ENCODE measurements around the gene OBSL1. TPM values are rescaled to one million over a fixed set of nuclear protein-coding genes. Genes with fewer than 3 reads are reported as not detected.

Gene OBSL1
- total RNA-seq, 4 donors from 2014 or later = 51.9 to 123 (median 99.2) TPM

- Histone ChIP-seq H3K36me3 (peaks cover 38 to 78% (median 67%) of the 10 kb centered on the region in 4 donors), H3K4me3 (no peak overlapping the region), H3K27me3 (no peaks in the 10 kb centered on the region), H3K4me1 (peaks cover 4 to 17% (median 15%) of the 10 kb centered on the region in 4 donors), H3K9me3 (no peaks in the 10 kb centered on the region), H3K27ac (replicated peaks in 1 of 4) (no peak overlapping the region)
- TF ChIP-seq CTCF (IDR thresholded peaks at IDR 0.05) = no peak
- TF ChIP-seq EP300 (IDR thresholded peaks at IDR 0.05) = no peak
- no peak for TF ChIP-seq POLR2AphosphoS5 (IDR thresholded peaks at IDR 0.05)
- TF ChIP-seq POLR2A (IDR thresholded peaks at IDR 0.05; ENCODE audit: low read depth) = no peak
- intact Hi-C loops (cut with DNase I) = no loop called here
- no peak for DNase-seq (ENCODE audit: extremely low spot score)
- WGBS = 85% methylated on average over 13 of the region's 15 CpGs
These were observed 41.4 kb upstream of the OBSL1 start for GRCh38 chr2:219612577-219613286.

DNA sequence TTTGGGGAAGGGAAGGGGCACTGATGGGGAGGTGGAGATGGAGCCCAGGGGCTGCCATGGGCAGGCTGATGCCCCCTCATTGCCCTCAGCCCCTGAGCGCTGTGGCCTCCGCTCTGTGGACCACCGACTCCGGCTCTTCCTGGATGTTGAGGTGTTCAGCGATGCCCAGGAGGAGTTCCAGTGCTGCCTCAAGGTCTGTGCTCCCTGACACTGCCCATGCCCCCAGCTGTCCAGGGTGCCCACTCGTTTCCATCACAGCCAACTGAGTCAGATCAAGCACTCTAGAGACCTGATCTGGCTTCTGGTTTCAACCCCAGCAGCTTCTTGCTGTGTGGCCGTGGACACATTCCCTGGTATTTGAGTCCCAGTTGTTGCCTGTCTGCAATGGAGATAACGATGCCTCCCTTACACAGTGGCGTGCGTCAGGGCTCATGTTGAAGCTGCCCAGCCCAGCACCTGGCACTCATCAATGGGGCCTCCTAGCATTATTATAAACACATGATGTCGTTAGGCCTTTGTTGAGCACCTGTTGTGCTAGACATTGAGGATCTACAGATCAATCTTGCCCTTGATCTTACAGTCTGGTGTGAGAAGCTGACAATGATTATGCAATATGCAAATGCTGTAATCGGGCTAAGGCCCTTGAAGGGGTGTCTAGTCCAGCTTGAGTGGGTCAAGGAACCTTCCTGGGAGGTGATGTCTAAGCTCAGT lies 40.7 kb upstream of the OBSL1 start:
- WGBS = 65% methylated on average over 11 of the region's 12 CpGs
- H3K9me3 ChIP-seq = no peaks in the 10 kb centered on the region
- peaks cover 4 to 17% (median 15%) of the 10 kb centered on the region in 4 donors for H3K4me1 ChIP-seq
- no peak for TF ChIP-seq CTCF (IDR thresholded peaks at IDR 0.05)
- no peak for TF ChIP-seq POLR2AphosphoS5 (IDR thresholded peaks at IDR 0.05)
- no peak for TF ChIP-seq POLR2A (IDR thresholded peaks at IDR 0.05; ENCODE audit: low read depth)
- TF ChIP-seq EP300 (IDR thresholded peaks at IDR 0.05) = no peak
- no peaks in the 10 kb centered on the region for H3K27me3 ChIP-seq
- H3K4me3 ChIP-seq = no peak overlapping the region
- peaks cover 41 to 85% (median 74%) of the 10 kb centered on the region in 4 donors for H3K36me3 ChIP-seq
- H3K27ac ChIP-seq (replicated peaks in 1 of 4) = no peak overlapping the region
- intact Hi-C loops (cut with DNase I) = no loop called here
- DNase-seq (ENCODE audit: extremely low spot score) = no peak

DNA sequence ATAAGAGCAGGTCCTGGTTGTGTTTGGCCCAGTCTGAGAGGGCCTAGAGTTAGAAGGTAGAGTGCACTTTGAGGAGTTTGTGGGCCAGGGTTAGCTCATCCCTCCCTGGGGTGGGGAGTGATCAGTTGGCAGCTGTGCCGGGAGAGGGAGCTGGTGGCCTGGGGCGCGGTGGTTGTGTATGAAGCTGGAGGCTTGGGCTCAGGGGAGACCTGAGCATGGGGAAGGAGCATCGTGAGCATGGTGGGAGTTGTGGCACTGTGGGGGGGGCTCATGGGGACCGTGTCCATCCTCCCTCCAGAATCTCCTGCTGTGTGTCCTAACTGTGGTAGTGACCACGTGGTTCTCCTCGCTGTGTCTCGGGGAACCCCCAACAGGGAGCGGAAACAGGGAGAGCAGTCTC lies 40.0 kb upstream of the OBSL1 start:
- DNase-seq (ENCODE audit: extremely low spot score) = no peak
- no peak overlapping the region for H3K27ac ChIP-seq (replicated peaks in 1 of 4)
- H3K27me3 ChIP-seq = no peaks in the 10 kb centered on the region
- H3K9me3 ChIP-seq = no peaks in the 10 kb centered on the region
- 95% methylated on average over 4 of the region's 9 CpGs for WGBS
- peaks cover 4 to 17% (median 15%) of the 10 kb centered on the region in 4 donors for H3K4me1 ChIP-seq
- TF ChIP-seq POLR2A (IDR thresholded peaks at IDR 0.05; ENCODE audit: low read depth) (no peak), POLR2AphosphoS5 (IDR thresholded peaks at IDR 0.05) (no peak), CTCF (IDR thresholded peaks at IDR 0.05) (no peak), EP300 (IDR thresholded peaks at IDR 0.05) (no peak)
- intact Hi-C loops (cut with DNase I) = no loop called here
- H3K36me3 ChIP-seq = peaks cover 48 to 90% (median 79%) of the 10 kb centered on the region in 4 donors
- H3K4me3 ChIP-seq = no peak overlapping the region

- Histone ChIP-seq H3K9me3 (no peaks in the 10 kb centered on the region), H3K4me1 (peaks cover 0 to 17% (median 15%) of the 10 kb centered on the region in 4 donors), H3K27ac (replicated peaks in 1 of 4) (peak overlapping the region; percentile 65 to 77 (median 76)), H3K27me3 (no peaks in the 10 kb centered on the region), H3K36me3 (peaks cover 48 to 90% (median 77%) of the 10 kb centered on the region in 4 donors), H3K4me3 (no peak overlapping the region)
- WGBS = 85% methylated on average over 5 of the region's 13 CpGs
- no peak for DNase-seq (ENCODE audit: extremely low spot score)
- intact Hi-C loops (cut with DNase I) = no loop called here
- no peak for TF ChIP-seq POLR2A (IDR thresholded peaks at IDR 0.05; ENCODE audit: low read depth)
- TF ChIP-seq CTCF (IDR thresholded peaks at IDR 0.05) = no peak
- TF ChIP-seq EP300 (IDR thresholded peaks at IDR 0.05) = no peak
These were observed 37.9 kb upstream of the OBSL1 start for GRCh38 chr2:219609149-219609750.
